SK-N-SH treated with all-trans-retinoic acid at 6 μM for 48 hours (cell line): ENCODE measurements around the gene INMT.

Source experiments
- ATAC-seq: fragments of 200-7000 bp; cut with Tn5 transposase; 3 replicates; pipeline ENCODE4 v1.9.1; 2020; ENCODE audit warnings: mild to moderate bottlenecking, moderate library complexity
- BACH2 ChIP-seq: fragments of 250-450 bp; sonication (Bioruptor Pico); IDR thresholded peaks from 2 replicates; pipeline ENCODE4 v1.9.0; 2021; ENCODE audit warnings: mild to moderate bottlenecking, borderline replicate concordance
- CSDC2 ChIP-seq: fragments of 250-450 bp; sonication (Bioruptor Pico); IDR thresholded peaks from 2 replicates; pipeline ENCODE4 v1.5.0; 2020; ENCODE audit warnings: mild to moderate bottlenecking, moderate library complexity
- CSRNP3 ChIP-seq: fragments of 250-450 bp; sonication (Bioruptor Pico); IDR thresholded peaks from 2 replicates; pipeline ENCODE4 v1.5.1; 2021; ENCODE audit warnings: mild to moderate bottlenecking, moderate library complexity
- ESRRG ChIP-seq: fragments of 250-450 bp; sonication (Bioruptor Pico); IDR thresholded peaks from 2 replicates; pipeline ENCODE4 v1.6.1; 2021; ENCODE audit warnings: mild to moderate bottlenecking
- GLIS3 ChIP-seq: fragments of 250-450 bp; sonication (Bioruptor Pico); IDR thresholded peaks from 2 replicates; pipeline ENCODE4 v1.5.0; 2020; ENCODE audit warnings: mild to moderate bottlenecking, moderate library complexity
- ISL1 ChIP-seq: fragments of 250-450 bp; sonication (Bioruptor Pico); IDR thresholded peaks from 2 replicates; pipeline ENCODE4 v2.1.2; 2022; ENCODE audit warnings: mild to moderate bottlenecking, moderate library complexity
- OSR1 ChIP-seq: fragments of 250-450 bp; sonication (Bioruptor Pico); IDR thresholded peaks from 2 replicates; pipeline ENCODE4 v1.8.0; 2022; ENCODE audit warnings: moderate library complexity, mild to moderate bottlenecking, inconsistent platforms
- PATZ1 ChIP-seq: fragments of 250-450 bp; sonication (Bioruptor Pico); IDR thresholded peaks from 2 replicates; pipeline ENCODE4 v1.8.0; 2020; ENCODE audit warnings: mild to moderate bottlenecking, moderate library complexity, borderline replicate concordance
- PPARA ChIP-seq: fragments of 250-450 bp; sonication (Bioruptor Pico); IDR thresholded peaks from 2 replicates; pipeline ENCODE4 v1.5.0; 2020; ENCODE audit warnings: mild to moderate bottlenecking, borderline replicate concordance
- RARB ChIP-seq: fragments of 250-450 bp; sonication (Bioruptor Pico); IDR thresholded peaks from 2 replicates; pipeline ENCODE4 v1.8.0; 2021; ENCODE audit warnings: mild to moderate bottlenecking, moderate library complexity
- SNAI2 ChIP-seq: fragments of 250-450 bp; sonication (Bioruptor Pico); IDR thresholded peaks from 2 replicates; pipeline ENCODE4 v1.5.0; 2020; ENCODE audit warnings: mild to moderate bottlenecking, moderate library complexity
- TCF4 ChIP-seq: fragments of 250-450 bp; sonication (Bioruptor Pico); IDR thresholded peaks from 2 replicates; pipeline ENCODE4 v1.8.0; 2021; ENCODE audit warnings: mild to moderate bottlenecking, moderate library complexity, borderline replicate concordance
- TOX ChIP-seq: fragments of 250-450 bp; sonication (Bioruptor Pico); IDR thresholded peaks from 2 replicates; pipeline ENCODE4 v1.8.0; 2021; ENCODE audit warnings: mild to moderate bottlenecking, moderate library complexity, borderline replicate concordance
- ZC3H10 ChIP-seq: fragments of 250-450 bp; sonication (Bioruptor Pico); IDR thresholded peaks from 2 replicates; pipeline ENCODE4 v1.5.1; 2021; ENCODE audit warnings: mild to moderate bottlenecking, moderate library complexity
- ZFP3 ChIP-seq: fragments of 250-450 bp; sonication (Bioruptor Pico); IDR thresholded peaks from 2 replicates; pipeline ENCODE4 v1.5.0; 2020; ENCODE audit warnings: mild to moderate bottlenecking, moderate library complexity
- ZFP30 ChIP-seq: fragments of 450-650 bp; formaldehyde crosslinking; IDR thresholded peaks from 2 replicates; pipeline ENCODE4 v1.5.0; 2022; ENCODE audit warnings: mild to moderate bottlenecking, moderate library complexity
- ZNF565 ChIP-seq: fragments of 450-650 bp; formaldehyde crosslinking; conservative IDR thresholded peaks from 2 replicates; pipeline ENCODE4 v1.5.0; 2020; ENCODE audit warnings: low read depth, mild to moderate bottlenecking, moderate library complexity
- ZNF70 ChIP-seq: fragments of 450-650 bp; formaldehyde crosslinking; IDR thresholded peaks from 2 replicates; pipeline ENCODE4 v1.5.0; 2020; ENCODE audit warnings: mild to moderate bottlenecking, moderate library complexity
- ZNF8 ChIP-seq: fragments of 450-650 bp; formaldehyde crosslinking; IDR thresholded peaks from 2 replicates; pipeline ENCODE4 v1.5.0; 2020; ENCODE audit warnings: mild to moderate bottlenecking, moderate library complexity
- TF ChIP-seq, protein P1 (sequence below): fragments of 250-450 bp; sonication (Bioruptor Pico); IDR thresholded peaks from 2 replicates; pipeline ENCODE4 v1.5.0; 2020; ENCODE audit warnings: mild to moderate bottlenecking, moderate library complexity
- TF ChIP-seq, protein P2 (sequence below): fragments of 250-450 bp; sonication (Bioruptor Pico); IDR thresholded peaks from 2 replicates; pipeline ENCODE4 v1.5.1; 2020; ENCODE audit warnings: low read depth, mild to moderate bottlenecking, moderate library complexity
- TF ChIP-seq, protein P3 (sequence below): fragments of 250-450 bp; sonication (Bioruptor Pico); IDR thresholded peaks from 2 replicates; pipeline ENCODE4 v1.8.0; 2021; ENCODE audit warnings: low read depth, mild to moderate bottlenecking, moderate library complexity, borderline replicate concordance

Gene INMT

DNA sequence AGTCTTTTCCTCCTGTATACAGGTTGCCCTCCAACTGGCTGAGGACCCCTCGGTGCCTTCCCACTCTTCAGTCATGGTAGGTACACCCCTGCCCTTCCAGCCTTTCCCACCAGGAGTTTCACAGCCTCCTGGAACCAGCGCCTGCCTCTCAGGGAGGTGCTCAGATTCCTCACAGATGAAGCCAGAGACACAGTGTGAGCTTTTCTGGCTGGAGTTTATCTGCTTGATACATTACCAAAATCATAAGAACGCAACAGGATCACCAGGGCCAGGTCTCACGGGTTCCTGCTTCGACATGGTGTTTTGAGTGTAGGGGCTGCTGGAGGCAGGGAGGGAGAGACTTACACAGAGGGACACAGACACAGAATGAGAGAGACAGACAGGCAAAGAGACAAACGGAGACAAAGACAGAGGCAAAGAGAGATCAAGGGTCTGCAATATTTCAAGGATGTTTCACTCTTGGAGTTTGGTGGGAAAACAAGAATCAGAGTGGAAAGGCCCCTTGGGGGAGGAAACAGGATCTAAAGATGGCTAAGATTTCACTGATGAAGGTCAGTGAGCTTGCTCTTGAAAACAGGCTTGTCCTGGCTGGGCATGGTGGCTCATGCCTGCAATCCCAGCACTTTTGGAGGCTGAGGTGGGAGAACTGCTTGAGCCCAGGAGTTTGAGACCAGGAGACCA lies 6.5 kb upstream of the INMT start:
- TF ChIP-seq ZNF565 (CRISPR knock-in tag) = no peak
- ATAC-seq = no peak

GRCh38 chr7:30750010-30750409 lies 1.9 kb upstream of the INMT start:
- no peak for ATAC-seq
- TF ChIP-seq RARB (CRISPR knock-in tag) = no peak
- TF ChIP-seq ZFP3 (CRISPR knock-in tag) = no peak
- no peak for TF ChIP-seq PPARA (CRISPR knock-in tag)
- no peak for TF ChIP-seq ZFP30 (CRISPR knock-in tag)
- TF ChIP-seq TCF4 = no peak
- TF ChIP-seq, protein P1, sequence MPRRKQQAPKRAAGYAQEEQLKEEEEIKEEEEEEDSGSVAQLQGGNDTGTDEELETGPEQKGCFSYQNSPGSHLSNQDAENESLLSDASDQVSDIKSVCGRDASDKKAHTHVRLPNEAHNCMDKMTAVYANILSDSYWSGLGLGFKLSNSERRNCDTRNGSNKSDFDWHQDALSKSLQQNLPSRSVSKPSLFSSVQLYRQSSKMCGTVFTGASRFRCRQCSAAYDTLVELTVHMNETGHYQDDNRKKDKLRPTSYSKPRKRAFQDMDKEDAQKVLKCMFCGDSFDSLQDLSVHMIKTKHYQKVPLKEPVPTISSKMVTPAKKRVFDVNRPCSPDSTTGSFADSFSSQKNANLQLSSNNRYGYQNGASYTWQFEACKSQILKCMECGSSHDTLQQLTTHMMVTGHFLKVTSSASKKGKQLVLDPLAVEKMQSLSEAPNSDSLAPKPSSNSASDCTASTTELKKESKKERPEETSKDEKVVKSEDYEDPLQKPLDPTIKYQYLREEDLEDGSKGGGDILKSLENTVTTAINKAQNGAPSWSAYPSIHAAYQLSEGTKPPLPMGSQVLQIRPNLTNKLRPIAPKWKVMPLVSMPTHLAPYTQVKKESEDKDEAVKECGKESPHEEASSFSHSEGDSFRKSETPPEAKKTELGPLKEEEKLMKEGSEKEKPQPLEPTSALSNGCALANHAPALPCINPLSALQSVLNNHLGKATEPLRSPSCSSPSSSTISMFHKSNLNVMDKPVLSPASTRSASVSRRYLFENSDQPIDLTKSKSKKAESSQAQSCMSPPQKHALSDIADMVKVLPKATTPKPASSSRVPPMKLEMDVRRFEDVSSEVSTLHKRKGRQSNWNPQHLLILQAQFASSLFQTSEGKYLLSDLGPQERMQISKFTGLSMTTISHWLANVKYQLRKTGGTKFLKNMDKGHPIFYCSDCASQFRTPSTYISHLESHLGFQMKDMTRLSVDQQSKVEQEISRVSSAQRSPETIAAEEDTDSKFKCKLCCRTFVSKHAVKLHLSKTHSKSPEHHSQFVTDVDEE (CRISPR knock-in tag) = no peak

DNA sequence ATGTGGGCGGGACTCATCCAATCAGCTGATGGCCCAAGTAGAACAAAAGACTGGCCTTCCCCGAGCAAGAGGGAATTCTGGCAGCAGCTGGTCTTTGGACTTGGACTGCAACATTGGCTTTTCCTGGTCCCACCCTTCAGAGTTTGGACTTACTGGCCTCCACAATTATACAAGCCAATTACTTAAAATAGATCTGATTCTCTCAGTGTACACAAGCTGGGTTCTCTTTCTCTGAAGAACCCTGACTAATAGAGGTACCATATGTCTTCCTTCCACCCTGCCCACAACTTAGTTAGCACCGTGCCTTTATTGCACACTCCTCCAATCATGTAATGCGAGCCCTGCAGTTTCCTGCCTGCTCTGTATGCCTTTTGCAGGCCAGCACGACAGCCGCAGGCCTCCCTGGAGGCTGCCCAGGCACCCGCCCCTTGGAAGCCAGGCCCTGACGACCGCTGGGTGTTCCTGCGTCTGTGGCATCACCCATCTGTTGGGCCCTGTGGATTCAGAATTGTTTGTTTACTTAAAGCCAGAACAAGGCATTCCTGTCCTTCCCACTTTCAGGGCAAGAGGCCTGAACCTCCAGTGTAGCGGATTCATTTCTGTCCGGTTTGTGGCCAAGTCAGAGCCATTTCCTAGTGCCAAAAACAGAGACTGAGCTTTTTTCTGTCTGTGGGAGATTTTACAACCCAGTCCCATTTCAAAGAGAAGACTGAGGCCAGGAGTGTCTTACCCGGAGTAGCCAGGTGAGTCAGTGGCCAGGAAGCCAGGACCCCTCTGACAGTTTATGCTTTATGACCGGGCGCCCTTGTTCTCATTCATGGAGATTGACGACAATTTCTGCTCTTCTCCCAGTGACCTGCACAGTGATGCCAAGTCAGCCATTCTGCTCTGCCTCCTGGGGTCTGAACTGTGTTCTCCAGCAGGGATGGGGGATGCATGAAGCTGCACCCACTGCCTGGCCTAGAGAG lies 968 bp upstream of the INMT start:
- TF ChIP-seq OSR1 (CRISPR knock-in tag) (no peak), ZFP30 (CRISPR knock-in tag) (no peak), ISL1 (no peak), BACH2 (no peak), ZFP3 (CRISPR knock-in tag) (no peak), ZC3H10 (CRISPR knock-in tag) (no peak), ZNF70 (no peak), ZNF8 (CRISPR knock-in tag) (no peak), GLIS3 (no peak), CSDC2 (CRISPR knock-in tag) (no peak), TOX (no peak), RARB (CRISPR knock-in tag) (no peak), ESRRG (CRISPR knock-in tag) (no peak), PATZ1 (no peak), SNAI2 (CRISPR knock-in tag) (no peak), CSRNP3 (no peak), PPARA (CRISPR knock-in tag) (no peak)
- TF ChIP-seq, protein P2, sequence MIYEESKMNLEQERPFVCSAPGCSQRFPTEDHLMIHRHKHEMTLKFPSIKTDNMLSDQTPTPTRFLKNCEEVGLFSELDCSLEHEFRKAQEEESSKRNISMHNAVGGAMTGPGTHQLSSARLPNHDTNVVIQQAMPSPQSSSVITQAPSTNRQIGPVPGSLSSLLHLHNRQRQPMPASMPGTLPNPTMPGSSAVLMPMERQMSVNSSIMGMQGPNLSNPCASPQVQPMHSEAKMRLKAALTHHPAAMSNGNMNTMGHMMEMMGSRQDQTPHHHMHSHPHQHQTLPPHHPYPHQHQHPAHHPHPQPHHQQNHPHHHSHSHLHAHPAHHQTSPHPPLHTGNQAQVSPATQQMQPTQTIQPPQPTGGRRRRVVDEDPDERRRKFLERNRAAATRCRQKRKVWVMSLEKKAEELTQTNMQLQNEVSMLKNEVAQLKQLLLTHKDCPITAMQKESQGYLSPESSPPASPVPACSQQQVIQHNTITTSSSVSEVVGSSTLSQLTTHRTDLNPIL (CRISPR knock-in tag) = no peak
- TF ChIP-seq, protein P3, sequence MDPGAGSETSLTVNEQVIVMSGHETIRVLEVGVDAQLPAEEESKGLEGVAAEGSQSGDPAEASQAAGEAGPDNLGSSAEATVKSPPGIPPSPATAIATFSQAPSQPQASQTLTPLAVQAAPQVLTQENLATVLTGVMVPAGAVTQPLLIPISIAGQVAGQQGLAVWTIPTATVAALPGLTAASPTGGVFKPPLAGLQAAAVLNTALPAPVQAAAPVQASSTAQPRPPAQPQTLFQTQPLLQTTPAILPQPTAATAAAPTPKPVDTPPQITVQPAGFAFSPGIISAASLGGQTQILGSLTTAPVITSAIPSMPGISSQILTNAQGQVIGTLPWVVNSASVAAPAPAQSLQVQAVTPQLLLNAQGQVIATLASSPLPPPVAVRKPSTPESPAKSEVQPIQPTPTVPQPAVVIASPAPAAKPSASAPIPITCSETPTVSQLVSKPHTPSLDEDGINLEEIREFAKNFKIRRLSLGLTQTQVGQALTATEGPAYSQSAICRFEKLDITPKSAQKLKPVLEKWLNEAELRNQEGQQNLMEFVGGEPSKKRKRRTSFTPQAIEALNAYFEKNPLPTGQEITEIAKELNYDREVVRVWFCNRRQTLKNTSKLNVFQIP (CRISPR knock-in tag) = no peak
- ATAC-seq = no peak
